Measurements from ENCODE around the gene CRISPLD2. TPM values are rescaled to one million over a fixed set of nuclear protein-coding genes. Genes with fewer than 3 reads are reported as not detected.

Gene CRISPLD2
- total RNA-seq, 1 donor from 2014 or later, result not detected

DNA sequence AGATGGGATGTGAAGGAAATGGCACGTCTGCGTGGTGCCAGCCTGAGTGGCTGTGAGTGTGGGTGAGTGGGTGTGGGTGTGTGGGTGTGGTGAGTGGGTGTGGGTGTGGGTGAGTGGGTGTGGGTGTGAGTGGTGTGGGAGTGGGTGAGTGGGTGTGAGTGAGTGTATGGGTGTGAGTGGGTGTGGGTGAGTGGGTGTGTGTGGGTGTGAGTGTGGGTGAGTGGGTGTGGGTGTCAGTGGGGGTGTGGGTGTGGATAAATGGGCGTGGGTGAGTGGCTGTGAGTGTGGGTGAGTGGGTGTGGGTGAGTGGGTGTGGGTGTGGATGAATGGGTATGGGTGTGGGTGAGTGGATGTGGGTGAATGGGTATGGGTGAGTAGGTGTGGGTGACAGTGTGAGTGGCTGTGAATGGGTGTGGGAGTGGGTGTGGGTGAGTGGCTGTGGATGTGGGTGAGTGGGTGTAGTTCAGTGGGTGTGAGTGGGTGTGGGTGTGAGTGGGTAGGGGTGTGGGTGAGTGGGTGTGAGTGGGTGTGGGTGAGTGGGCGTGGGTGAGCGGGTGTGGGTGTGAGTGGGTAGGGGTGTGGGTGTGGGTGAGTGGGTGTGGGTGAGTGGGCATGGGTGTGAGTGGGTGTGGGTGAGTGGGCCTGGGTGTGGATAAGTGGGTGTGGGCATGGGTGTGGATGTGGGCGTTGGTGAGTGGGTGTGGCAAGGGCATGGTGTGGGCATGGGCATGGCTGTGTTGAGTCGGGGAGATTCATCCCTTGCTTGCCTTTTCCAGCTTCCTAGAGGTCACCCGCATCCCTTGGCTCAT is 110.7 kb downstream of the CRISPLD2 start:
- Mint-ChIP-seq H3K27ac (no peak overlapping the region), H3K36me3 (ENCODE audit: low read depth) (no peaks in the 10 kb centered on the region), H3K9me3 (no peaks in the 10 kb centered on the region), H3K27me3 (no peaks in the 10 kb centered on the region), H3K4me3 (no peak overlapping the region), H3K4me1 (no peaks in the 10 kb centered on the region)
- ChIA-PET POLR2A (no interaction called here), CTCF (interaction anchor here (0.6 kb wide), 1 partner anchor 883 kb away, joined by 3 read pairs; no protein-coding TSS in a partner anchor)
- DNase-seq (no peak), ATAC-seq (ENCODE audit: low read depth) (no peak)
- TF ChIP-seq, protein P1, sequence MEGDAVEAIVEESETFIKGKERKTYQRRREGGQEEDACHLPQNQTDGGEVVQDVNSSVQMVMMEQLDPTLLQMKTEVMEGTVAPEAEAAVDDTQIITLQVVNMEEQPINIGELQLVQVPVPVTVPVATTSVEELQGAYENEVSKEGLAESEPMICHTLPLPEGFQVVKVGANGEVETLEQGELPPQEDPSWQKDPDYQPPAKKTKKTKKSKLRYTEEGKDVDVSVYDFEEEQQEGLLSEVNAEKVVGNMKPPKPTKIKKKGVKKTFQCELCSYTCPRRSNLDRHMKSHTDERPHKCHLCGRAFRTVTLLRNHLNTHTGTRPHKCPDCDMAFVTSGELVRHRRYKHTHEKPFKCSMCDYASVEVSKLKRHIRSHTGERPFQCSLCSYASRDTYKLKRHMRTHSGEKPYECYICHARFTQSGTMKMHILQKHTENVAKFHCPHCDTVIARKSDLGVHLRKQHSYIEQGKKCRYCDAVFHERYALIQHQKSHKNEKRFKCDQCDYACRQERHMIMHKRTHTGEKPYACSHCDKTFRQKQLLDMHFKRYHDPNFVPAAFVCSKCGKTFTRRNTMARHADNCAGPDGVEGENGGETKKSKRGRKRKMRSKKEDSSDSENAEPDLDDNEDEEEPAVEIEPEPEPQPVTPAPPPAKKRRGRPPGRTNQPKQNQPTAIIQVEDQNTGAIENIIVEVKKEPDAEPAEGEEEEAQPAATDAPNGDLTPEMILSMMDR (IDR thresholded peaks at IDR 0.05), result no peak
- intact Hi-C loops (cut with micrococcal nuclease), result no loop called here

DNA sequence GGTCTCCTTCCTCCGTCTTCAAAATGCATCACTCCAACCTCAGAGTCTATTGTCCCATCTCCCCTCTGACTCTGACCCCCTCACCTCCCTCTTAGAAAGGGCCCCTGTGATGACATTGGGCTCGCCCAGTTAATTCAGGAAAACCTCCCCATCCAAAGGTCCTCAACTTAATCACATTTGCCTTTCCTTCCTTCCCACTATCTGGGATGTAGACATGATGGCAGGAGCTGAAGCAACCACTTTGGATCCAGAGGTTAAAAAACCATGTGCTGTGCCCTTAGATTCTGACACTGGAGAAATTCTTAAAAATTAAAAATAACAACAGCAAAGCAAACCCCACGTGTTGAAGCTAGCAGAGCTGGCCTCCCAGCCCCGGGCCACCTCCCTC is 111.3 kb downstream of the CRISPLD2 start:
- intact Hi-C loops (cut with micrococcal nuclease), result no loop called here
- Mint-ChIP-seq H3K9me3 (no peaks in the 10 kb centered on the region), H3K27ac (no peak overlapping the region), H3K36me3 (ENCODE audit: low read depth) (no peaks in the 10 kb centered on the region), H3K4me1 (no peaks in the 10 kb centered on the region), H3K27me3 (no peaks in the 10 kb centered on the region), H3K4me3 (no peak overlapping the region)
- DNase-seq (no peak), ATAC-seq (ENCODE audit: low read depth) (no peak)
- CTCF ChIA-PET, result no interaction called here
- POLR2A ChIA-PET, result no interaction called here
- TF ChIP-seq, protein P1 (IDR thresholded peaks at IDR 0.05), result no peak

DNA sequence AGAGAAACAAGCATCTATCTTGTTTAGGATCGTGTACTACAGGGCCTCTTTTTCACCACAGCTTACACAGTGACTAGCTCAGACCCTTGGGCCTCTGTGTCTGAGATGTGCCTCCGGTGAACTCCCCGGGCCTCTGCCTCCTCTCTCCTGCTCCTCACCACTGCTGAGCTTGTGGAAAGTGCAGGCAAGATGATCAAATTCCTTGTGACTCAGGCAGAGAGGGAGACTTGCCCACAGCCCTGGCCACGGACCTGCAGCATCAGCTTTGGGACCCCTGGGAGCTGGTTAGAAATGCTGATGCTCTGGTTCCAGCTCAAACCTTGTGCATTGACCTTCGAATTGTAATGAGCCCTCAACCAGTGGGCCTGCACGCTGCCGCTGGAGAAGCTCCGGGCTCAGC is 111.7 kb downstream of the CRISPLD2 start:
- Mint-ChIP-seq H3K36me3 (ENCODE audit: low read depth) (no peaks in the 10 kb centered on the region), H3K9me3 (no peaks in the 10 kb centered on the region), H3K27ac (no peak overlapping the region), H3K4me1 (no peaks in the 10 kb centered on the region), H3K27me3 (no peaks in the 10 kb centered on the region), H3K4me3 (no peak overlapping the region)
- no peak for ATAC-seq (ENCODE audit: low read depth)
- ChIA-PET CTCF (no interaction called here), POLR2A (no interaction called here)
- TF ChIP-seq, protein P1 (IDR thresholded peaks at IDR 0.05), result no peak
- no peak for DNase-seq
- intact Hi-C loops (cut with micrococcal nuclease), result no loop called here

DNA sequence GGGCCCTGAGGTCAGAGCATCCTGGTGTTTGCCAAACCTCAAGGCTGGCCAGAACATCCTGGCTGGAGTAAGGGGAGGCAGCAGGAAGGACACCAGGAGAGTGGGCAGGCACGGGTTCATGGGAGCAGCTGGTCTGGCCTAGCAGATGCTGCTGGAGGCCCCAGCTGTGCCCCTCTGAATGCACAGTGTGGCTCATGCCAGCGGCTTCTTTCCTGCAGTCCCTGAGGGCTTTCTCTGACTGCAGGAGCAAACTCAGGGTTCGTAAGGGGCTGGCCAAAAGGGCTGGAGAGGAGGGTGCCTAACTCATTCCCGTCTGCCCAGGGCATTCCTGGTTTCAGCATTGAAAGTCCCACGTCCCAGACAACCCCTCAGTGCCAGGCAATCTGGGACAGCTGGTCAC is 112.9 kb downstream of the CRISPLD2 start:
- intact Hi-C loops (cut with micrococcal nuclease), result no loop called here
- Mint-ChIP-seq H3K4me3 (no peak overlapping the region), H3K36me3 (ENCODE audit: low read depth) (no peaks in the 10 kb centered on the region), H3K27ac (no peak overlapping the region), H3K9me3 (no peaks in the 10 kb centered on the region), H3K27me3 (no peaks in the 10 kb centered on the region), H3K4me1 (no peaks in the 10 kb centered on the region)
- TF ChIP-seq, protein P1 (IDR thresholded peaks at IDR 0.05), result no peak
- ATAC-seq (ENCODE audit: low read depth) (no peak), DNase-seq (no peak)
- ChIA-PET CTCF (no interaction called here), POLR2A (no interaction called here)

DNA sequence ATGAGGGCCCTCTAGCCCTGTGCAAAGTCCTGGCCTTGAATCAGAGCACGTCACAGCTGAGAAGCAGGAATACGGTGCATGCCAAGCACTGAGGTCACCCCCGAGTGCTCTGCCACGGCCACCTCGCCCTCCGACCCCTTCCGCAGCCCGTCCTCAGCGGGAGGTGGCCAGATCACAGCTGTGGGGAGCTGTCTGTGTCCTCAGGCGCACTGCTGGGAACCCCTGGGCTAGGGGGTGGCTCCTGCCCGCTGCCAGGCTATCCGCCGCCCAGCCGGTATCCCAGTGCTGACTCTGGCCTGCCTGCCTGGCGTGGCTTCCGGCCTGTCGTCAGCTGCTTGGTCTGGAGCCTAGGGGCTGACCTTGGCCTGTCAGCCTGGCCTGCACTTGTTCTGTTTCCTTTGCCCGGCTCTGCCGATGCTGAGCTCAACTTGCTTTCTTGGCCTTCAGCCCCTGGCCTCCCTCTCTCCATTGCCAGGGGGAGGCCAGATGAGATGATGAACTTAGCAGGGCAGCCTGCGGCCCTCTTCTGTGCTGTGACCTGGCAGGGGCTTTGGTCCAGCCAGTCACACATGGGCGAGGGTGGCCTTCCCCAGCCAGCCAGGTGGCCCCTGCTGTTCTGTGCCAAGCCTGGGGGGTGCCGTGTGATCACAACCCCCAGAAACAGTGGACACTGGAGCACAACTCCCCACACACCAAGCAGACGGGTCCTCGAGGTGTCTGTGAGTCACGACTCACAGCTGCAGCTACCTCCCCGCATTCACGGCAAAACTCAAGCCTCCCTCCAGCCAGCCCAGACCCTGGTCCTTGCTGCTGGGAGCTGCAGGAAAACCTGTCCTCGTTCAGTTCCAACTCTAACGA is 114.2 kb downstream of the CRISPLD2 start:
- DNase-seq, result no peak
- Mint-ChIP-seq H3K4me1 (no peaks in the 10 kb centered on the region), H3K36me3 (ENCODE audit: low read depth) (no peaks in the 10 kb centered on the region), H3K27ac (no peak overlapping the region), H3K27me3 (no peaks in the 10 kb centered on the region), H3K4me3 (no peak overlapping the region), H3K9me3 (no peaks in the 10 kb centered on the region)
- ATAC-seq (ENCODE audit: low read depth), result no peak
- intact Hi-C loops (cut with micrococcal nuclease), result no loop called here
- ChIA-PET CTCF (no interaction called here), POLR2A (no interaction called here)
- TF ChIP-seq, protein P1 (IDR thresholded peaks at IDR 0.05), result no peak

Data from activated B cell treated with CpG ODN at 0.5 μM for 24 hours (primary cell).